Measurements from ENCODE around the gene OCA2.

Gene OCA2

GRCh38 chr15:27774638-27775037, 324.5 kb downstream of the OCA2 start:
- TF ChIP-seq CTCF (IDR thresholded peaks at IDR 0.05; ENCODE audit: low read depth, low read length, missing control alignments) = no peak
- no peak overlapping the region for H3K4me3 ChIP-seq (ENCODE audit: low read depth, low read length)
- DNase-seq (ENCODE audit: low read depth) = no peak

GRCh38 chr15:27774191-27774590, 324.9 kb downstream of the OCA2 start:
- H3K4me3 ChIP-seq (ENCODE audit: low read depth, low read length) = no peak overlapping the region
- no peak for DNase-seq (ENCODE audit: low read depth)
- no peak for TF ChIP-seq CTCF (IDR thresholded peaks at IDR 0.05; ENCODE audit: low read depth, low read length, missing control alignments)

GRCh38 chr15:27771892-27772291, 327.2 kb downstream of the OCA2 start:
- no peak for DNase-seq (ENCODE audit: low read depth)
- no peak for TF ChIP-seq CTCF (IDR thresholded peaks at IDR 0.05; ENCODE audit: low read depth, low read length, missing control alignments)
- no peak overlapping the region for H3K4me3 ChIP-seq (ENCODE audit: low read depth, low read length)

- TF ChIP-seq CTCF (IDR thresholded peaks at IDR 0.05; ENCODE audit: low read depth, low read length, missing control alignments) = no peak
- no peak for DNase-seq (ENCODE audit: low read depth)
- no peak overlapping the region for H3K4me3 ChIP-seq (ENCODE audit: low read depth, low read length)
Measured at GRCh38 chr15:27770769-27771554, 328.2 kb downstream of the OCA2 start.

- no peak overlapping the region for H3K4me3 ChIP-seq (ENCODE audit: low read depth, low read length)
- no peak for DNase-seq (ENCODE audit: low read depth)
- no peak for TF ChIP-seq CTCF (IDR thresholded peaks at IDR 0.05; ENCODE audit: low read depth, low read length, missing control alignments)
Measured at GRCh38 chr15:27770086-27770607, 329.0 kb downstream of the OCA2 start.

GRCh38 chr15:27769652-27770051, 329.5 kb downstream of the OCA2 start:
- no peak overlapping the region for H3K4me3 ChIP-seq (ENCODE audit: low read depth, low read length)
- TF ChIP-seq CTCF (IDR thresholded peaks at IDR 0.05; ENCODE audit: low read depth, low read length, missing control alignments) = no peak
- DNase-seq (ENCODE audit: low read depth) = no peak

Measured in GM12864 (cell line).